K562 (cell line): ENCODE measurements around the gene CCL27. TPM values are rescaled to one million over a fixed set of nuclear protein-coding genes. Genes with fewer than 3 reads are reported as not detected.

Experiments
- FOXO4 ChIP-seq: fragments of 450-650 bp; formaldehyde crosslinking; IDR thresholded peaks from 2 replicates; pipeline ENCODE4 v1.4.0; 2020; ENCODE audit warnings: mild to moderate bottlenecking, moderate library complexity
- MBD2 ChIP-seq: sonication (generic); IDR thresholded peaks from 2 replicates; pipeline ENCODE4 v1.6.1; 2016; ENCODE audit warnings: low read depth, borderline replicate concordance
- MNT ChIP-seq, 2 experiments: fragments of 450-650 bp; conservative IDR thresholded peaks; 2 replicates each; pipeline ENCODE4 v1.6.1; 2017; ENCODE audit warnings: mild to moderate bottlenecking in 2 of 2, moderate library complexity in 2 of 2
- MXI1 ChIP-seq: IDR thresholded peaks from 2 replicates; pipeline ENCODE4 v1.6.1; 2011; ENCODE audit warnings: low read depth, mild to moderate bottlenecking, improper control_type of control experiment, low read length
- NKRF ChIP-seq: fragments of 450-650 bp; IDR thresholded peaks from 2 replicates; pipeline ENCODE4 v1.6.1; 2016; ENCODE audit warnings: borderline replicate concordance
- RUNX1 ChIP-seq: sonication (generic); IDR thresholded peaks from 2 replicates; pipeline ENCODE4 v1.6.1; 2016; ENCODE audit warnings: antibody characterized with exemption, low read depth
- SMAD1 ChIP-seq: fragments of 150-350 bp; IDR thresholded peaks from 2 replicates; pipeline ENCODE4 v1.6.1; 2014; ENCODE audit warnings: low read length, low read depth; ENCODE audit not compliant: partially characterized antibody
- SMARCA4 ChIP-seq: fragments of 450-650 bp; IDR thresholded peaks from 2 replicates; pipeline ENCODE4 v1.6.1; 2016
- YBX1 ChIP-seq: fragments of 450-650 bp; IDR thresholded peaks from 2 replicates; pipeline ENCODE4 v1.7.1; 2016; ENCODE audit warnings: mild to moderate bottlenecking
- ZBTB9 ChIP-seq: fragments of 450-650 bp; formaldehyde crosslinking; IDR thresholded peaks from 2 replicates; pipeline ENCODE4 v1.4.0; 2020; ENCODE audit warnings: mild to moderate bottlenecking, moderate library complexity
- ZNF197 ChIP-seq: fragments of 200-800 bp; sonication (Bioruptor generic); IDR thresholded peaks from 2 replicates; pipeline ENCODE4 v1.6.1; 2016; ENCODE audit warnings: low read depth, missing genetic modification characterization, missing compliant biosample characterization
- polyA plus RNA-seq, 8 experiments: library from polyadenylated mRNA; depleted of rRNA in 4 of 8; stranded (reverse) in 5 of 8; unstranded in 3 of 8; fragments of >200 nt; fragmentation: Nextera tagmentation in 2 of 8; fragmentation: Illumina TruSeq in 1 of 8; extraction: Ambion mirVana in 2 of 8; extraction: Trizol in 1 of 8; gene quantifications; 2 replicates each; pipeline versions ENCODE4 v1.2.1 to v1.2.3, GENCODE V29; 2011 to 2014; ENCODE audit warnings: inconsistent platforms in 1 of 8, missing spikeins in 1 of 8
- total RNA-seq, 7 experiments: library from RNA; depleted of rRNA in 6 of 7; stranded (reverse); fragments of >200 nt in 6 of 7; fragmentation: Illumina TruSeq in 2 of 7; extraction: Trizol in 2 of 7; gene quantifications; 2 replicates each; pipeline versions ENCODE4 v1.2.1 to v1.2.3, GENCODE V29; 2011 to 2021; ENCODE audit warnings: low replicate concordance in 1 of 7
- TF ChIP-seq, protein P1 (sequence below): sonication (generic); formaldehyde crosslinking; IDR thresholded peaks from 2 replicates; pipeline ENCODE4 v1.9.0; 2022; ENCODE audit warnings: mild to moderate bottlenecking, missing genetic modification reagents
- TF ChIP-seq, protein P2 (sequence below): sonication (generic); formaldehyde crosslinking; IDR thresholded peaks from 2 replicates; pipeline ENCODE4 v1.8.1; 2023; ENCODE audit warnings: mild to moderate bottlenecking, missing genetic modification reagents
- TF ChIP-seq, protein P3 (sequence below): sonication (generic); formaldehyde crosslinking; IDR thresholded peaks from 2 replicates; pipeline ENCODE4 v1.8.0; 2022; ENCODE audit warnings: mild to moderate bottlenecking, missing genetic modification reagents
- TF ChIP-seq, protein P4 (sequence below), 2 experiments: fragments of 450-650 bp in 1 of 2; sonication (generic) in 1 of 2; formaldehyde crosslinking; conservative IDR thresholded peaks; 2 replicates each; pipeline versions ENCODE4 v1.4.0 to v1.8.1; 2020 to 2022; ENCODE audit warnings: mild to moderate bottlenecking in 1 of 2, missing genetic modification reagents in 1 of 2

Gene CCL27
- total and polyA plus RNA-seq, 9 of the 15 experiments (the other 6 are each of a cell fraction or from before 2014, with no cell fraction given), result 0.10 to 0.53 (median 0.27) TPM; not detected in 5

- TF ChIP-seq ZBTB9 (CRISPR knock-in tag) (no peak), FOXO4 (CRISPR knock-in tag) (no peak), MNT (conservative IDR thresholded peaks at IDR 0.05) (peak; percentile 42 to 59; a peak in 3 of 4 replicates), MXI1 (peak; percentile 63; the same call in 1 of the 2 replicates), YBX1 (no peak), RUNX1 (no peak), SMAD1 (no peak), SMARCA4 (0 out of 2 replicates have a peak, but pooled peaks have one; percentile 4), MBD2 (no peak), ZNF197 (CRISPR knock-in tag) (no peak), NKRF (peak; percentile 12)
- TF ChIP-seq, protein P1, sequence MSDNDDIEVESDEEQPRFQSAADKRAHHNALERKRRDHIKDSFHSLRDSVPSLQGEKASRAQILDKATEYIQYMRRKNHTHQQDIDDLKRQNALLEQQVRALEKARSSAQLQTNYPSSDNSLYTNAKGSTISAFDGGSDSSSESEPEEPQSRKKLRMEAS (CRISPR knock-in tag), result no peak
- TF ChIP-seq, protein P2, sequence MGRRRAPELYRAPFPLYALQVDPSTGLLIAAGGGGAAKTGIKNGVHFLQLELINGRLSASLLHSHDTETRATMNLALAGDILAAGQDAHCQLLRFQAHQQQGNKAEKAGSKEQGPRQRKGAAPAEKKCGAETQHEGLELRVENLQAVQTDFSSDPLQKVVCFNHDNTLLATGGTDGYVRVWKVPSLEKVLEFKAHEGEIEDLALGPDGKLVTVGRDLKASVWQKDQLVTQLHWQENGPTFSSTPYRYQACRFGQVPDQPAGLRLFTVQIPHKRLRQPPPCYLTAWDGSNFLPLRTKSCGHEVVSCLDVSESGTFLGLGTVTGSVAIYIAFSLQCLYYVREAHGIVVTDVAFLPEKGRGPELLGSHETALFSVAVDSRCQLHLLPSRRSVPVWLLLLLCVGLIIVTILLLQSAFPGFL (CRISPR knock-in tag), result no peak
- TF ChIP-seq, protein P3, sequence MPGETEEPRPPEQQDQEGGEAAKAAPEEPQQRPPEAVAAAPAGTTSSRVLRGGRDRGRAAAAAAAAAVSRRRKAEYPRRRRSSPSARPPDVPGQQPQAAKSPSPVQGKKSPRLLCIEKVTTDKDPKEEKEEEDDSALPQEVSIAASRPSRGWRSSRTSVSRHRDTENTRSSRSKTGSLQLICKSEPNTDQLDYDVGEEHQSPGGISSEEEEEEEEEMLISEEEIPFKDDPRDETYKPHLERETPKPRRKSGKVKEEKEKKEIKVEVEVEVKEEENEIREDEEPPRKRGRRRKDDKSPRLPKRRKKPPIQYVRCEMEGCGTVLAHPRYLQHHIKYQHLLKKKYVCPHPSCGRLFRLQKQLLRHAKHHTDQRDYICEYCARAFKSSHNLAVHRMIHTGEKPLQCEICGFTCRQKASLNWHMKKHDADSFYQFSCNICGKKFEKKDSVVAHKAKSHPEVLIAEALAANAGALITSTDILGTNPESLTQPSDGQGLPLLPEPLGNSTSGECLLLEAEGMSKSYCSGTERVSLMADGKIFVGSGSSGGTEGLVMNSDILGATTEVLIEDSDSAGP, result no peak
- TF ChIP-seq, protein P4, sequence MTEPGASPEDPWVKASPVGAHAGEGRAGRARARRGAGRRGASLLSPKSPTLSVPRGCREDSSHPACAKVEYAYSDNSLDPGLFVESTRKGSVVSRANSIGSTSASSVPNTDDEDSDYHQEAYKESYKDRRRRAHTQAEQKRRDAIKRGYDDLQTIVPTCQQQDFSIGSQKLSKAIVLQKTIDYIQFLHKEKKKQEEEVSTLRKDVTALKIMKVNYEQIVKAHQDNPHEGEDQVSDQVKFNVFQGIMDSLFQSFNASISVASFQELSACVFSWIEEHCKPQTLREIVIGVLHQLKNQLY (CRISPR knock-in tag; conservative IDR thresholded peaks at IDR 0.05), result no peak
Observed at GRCh38 chr9:34652602-34653000, 9.9 kb downstream of the CCL27 start (continued).
